Activated CD4-positive, CD25-positive, alpha-beta regulatory T cell treated with anti-CD3 and anti-CD28 coated beads, Interleukin-2, amount 50 U/mL, for 16 hours (primary cell): ENCODE measurements around the gene HMG20B.

Source experiments
- DNase-seq: peaks from one replicate; pipeline ENCODE4 v3.0.0-alpha.2; 2020; ENCODE audit warnings: low read depth, low spot score

The HMG20B gene

GRCh38 chr19:3537101-3537437 is 35.7 kb upstream of the HMG20B start:
- DNase-seq, result no peak

DNA sequence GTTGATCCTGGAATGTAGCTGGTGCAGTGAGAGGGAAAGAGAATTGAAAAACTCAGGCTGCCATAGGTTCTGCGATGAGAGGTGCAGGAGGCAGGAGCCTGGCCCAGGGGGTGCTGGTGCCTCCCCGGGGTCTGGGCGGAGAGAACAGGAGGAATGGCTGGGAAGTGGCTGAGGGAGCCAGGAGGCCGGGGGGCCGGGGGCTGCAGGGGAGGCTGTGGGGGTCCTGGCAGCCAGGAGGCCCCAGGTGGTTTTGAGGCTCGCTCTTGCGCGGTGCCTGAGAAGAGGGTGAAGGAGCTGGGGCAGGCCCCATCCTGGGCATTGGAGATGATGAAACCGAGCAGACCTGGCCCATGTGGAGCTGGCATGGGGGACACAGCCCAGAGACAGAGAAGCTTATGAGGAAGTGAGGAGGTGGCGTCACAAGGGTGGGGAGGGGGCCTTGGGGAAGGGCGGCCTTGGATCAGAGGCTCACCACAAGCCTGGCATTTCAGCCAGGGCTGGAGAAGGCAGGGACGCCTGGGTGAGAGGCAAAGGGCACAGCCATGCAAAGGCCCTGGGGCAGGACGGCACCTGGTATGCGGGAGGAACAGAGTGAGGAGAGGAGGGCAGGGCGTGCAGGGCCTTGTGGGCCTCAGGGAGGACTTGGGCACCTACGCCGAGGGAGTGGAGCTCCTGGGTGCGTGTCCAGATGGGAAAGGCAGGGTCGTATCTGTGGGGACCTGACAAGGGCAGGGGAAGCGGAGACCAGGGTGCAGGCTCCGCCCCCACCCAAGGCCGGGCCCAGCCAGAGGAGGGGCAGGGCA is 35.1 kb upstream of the HMG20B start:
- DNase-seq, result no peak

DNA sequence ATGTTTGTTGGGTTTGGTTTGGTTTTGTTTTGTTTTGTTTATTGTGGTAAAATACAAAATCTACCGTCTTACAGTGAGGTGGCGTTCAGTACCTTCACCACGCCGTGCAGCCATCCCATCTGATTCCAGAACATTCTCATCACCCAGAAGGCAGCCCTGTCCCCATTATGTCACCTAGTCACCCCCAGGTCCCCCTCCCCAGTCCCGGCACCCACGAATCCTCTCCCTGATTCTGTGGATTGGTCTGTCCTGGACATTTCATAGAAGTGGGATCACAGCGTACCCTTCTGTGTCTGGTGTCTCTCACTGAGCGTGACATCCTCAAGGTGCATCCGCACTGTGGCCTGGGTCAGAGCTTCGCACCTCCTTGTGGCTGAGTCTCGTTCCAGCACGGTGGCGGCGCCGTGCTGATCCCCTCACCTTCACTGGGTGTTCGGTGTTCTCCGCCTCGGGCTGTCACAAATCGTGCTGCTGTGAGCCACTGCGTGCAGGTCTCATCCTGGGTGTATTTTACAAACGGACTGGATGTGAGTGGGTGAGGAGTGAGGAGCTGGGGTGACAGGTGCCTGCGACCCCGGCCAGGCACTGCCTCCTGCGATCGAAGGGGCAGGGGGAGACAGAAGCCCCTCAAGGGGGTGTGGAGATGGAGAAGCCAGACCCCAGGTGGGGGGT is 34.4 kb upstream of the HMG20B start:
- no peak for DNase-seq

GRCh38 chr19:3538965-3539755 is 33.6 kb upstream of the HMG20B start, which contains the start of gene TEKTIP1:
TSS of gene TEKTIP1 (plus strand) at chr19:3539174. CDS start at chr19:3539178, 4 bp downstream.
- no peak for DNase-seq

DNA sequence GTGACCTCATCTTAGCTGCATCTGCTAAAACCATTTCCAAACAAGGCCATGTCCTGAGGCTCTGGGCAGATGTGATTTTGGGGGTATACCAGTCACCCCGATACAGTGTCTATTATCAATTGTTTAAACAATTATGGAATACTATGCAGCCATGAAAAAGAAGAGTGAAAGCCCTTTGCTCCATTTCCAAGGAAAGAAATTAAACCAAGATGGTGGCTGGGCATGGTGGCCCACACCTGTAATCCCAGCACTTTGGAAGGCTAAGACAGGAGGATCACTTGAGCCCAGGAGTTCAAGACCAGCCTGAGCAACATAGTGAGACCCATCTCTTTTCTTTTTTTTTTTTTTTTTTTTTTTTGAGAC is 33.0 kb upstream of the HMG20B start:
- DNase-seq, result no peak

GRCh38 chr19:3543150-3544057 is 29.3 kb upstream of the HMG20B start:
- no peak for DNase-seq

- no peak for DNase-seq
These were observed 28.7 kb upstream of the HMG20B start for GRCh38 chr19:3544058-3544376.

- DNase-seq, result peak; percentile 56
These were observed 27.7 kb upstream of the HMG20B start for GRCh38 chr19:3544742-3545668.

GRCh38 chr19:3545669-3546034 is 27.1 kb upstream of the HMG20B start:
- DNase-seq, result no peak

GRCh38 chr19:3546119-3546518 is 26.6 kb upstream of the HMG20B start:
- no peak for DNase-seq

DNA sequence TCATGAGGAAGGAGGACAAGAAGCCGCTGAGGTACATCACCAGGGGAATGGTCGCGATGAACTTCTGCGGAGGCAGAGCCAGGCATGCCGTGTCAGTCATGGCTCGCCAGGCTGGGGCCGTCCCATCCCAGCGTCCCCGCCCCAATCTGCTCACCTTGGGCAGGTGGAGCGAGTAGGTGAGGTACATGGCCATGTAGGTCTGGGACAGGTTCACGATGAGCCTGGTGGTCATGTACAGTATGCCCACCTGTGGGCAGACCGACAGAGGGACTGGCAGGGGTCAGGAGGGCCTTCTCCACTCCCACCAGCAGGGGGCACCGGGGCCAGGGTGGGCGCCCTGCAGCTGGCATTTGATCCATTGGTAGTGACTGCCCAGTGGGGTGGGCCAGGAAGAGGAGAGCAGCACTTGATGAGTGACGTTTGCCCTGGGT is 25.4 kb upstream of the HMG20B start:
- no peak for DNase-seq

DNA sequence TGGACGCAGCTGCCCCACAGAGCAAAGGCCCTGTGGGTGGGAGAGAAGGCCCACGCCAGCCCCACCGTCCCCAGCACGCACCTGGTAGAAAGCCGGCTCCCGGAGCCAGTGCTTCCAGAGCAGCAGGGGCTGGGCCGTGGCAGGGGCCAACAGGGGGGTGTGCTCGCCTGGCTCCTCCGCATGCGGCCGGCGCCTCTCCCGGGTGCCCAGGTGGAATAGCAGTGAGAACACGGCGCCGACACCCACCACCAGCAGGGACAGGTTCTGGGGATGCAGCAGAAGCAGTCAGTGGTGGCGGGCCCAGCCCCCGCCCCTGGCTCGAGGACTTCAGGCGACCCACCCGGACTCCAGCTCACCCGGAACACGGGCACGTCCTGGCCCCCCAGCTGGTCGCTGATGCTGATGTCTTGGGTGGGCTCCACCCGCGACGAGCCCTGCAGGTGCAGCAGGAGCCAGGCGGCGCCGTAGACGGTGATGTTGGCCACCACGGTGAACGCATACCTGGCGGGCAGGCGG is 24.9 kb upstream of the HMG20B start:
- DNase-seq, result no peak

GRCh38 chr19:3548606-3549005 is 24.1 kb upstream of the HMG20B start:
- no peak for DNase-seq

GRCh38 chr19:3549816-3550215 is 22.9 kb upstream of the HMG20B start:
- no peak for DNase-seq

DNA sequence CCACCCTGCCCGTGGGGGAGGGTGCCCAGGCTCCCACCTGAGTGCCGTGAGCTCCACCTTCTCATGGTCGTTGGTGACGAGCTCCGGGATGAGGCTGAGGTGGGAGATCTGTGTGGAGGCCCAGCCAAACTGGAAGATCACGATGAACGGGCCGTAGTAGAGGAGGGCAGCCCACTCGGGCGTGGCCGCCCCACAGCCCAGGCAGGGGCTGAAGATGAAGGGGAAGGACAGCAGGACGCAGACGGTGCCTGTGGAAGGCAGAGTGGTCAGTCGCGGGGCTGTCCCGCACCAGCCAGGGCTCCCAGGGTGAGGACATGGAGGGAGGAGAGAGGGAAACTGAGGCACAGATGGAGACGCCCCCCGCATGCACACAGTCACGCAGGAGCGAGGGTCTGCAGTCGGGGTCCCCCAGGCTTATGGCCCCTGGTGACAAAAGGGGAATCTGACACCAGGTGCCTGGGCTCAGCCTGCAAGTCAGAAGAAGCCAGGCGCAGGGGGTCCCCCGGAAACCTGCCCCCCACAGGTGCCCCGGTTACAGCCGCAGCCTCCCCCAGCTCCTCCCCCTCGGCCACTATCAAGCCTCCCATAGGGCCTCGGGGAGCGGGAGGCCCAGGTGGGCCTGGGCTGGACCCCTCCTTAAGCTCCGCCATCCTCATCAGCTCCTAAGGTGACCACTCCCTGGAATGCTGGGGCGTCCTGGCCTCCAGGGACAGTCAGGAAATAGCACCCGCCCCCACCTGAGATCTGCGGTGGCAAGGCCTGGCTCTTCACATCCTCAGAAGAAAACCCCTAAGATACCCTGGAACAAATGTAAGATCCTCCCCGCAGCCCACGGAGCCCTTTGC is 21.6 kb upstream of the HMG20B start:
- no peak for DNase-seq

GRCh38 chr19:3551792-3552095 is 21.0 kb upstream of the HMG20B start:
- no peak for DNase-seq

DNA sequence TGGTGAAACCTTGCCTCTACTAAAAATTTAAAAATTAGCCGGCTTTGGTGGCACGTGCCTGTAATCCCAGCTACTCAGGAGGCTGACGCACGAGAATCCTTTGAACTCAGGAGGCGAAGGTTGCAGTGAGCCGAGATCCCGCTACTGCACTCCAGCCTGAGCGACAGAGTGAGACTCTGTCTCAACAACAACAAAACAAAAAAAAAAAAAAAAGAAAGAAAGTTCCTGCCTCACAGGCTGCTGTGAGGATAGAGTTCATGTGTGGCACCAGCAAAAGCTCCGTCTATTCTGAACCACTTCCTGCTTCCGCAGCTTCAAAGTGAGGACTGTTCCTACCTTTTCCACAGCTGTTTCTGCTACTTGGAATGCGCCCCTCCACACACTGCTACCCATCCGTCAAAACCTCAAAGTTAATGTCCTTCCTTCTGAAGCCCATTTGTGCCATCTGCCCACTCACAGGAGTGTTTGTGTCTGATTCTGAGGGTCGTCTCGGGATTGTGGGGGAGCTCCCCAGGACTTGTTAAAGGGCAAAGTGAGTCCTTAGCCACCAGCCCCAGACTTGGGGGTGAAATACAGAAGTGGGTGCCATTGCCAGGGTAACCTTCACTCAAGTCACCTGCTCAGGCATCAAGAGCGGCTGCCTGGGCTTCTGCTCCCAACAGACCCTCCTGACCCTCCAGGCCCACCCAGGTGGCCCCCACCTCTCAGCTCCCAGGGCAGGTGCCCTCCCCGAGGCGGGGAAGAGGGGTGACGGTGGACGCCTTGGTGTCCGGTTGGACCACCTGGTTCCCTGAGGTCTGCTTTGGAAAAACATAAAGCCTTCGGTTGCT is 18.3 kb upstream of the HMG20B start:
- no peak for DNase-seq

GRCh38 chr19:3555653-3556422 is 16.9 kb upstream of the HMG20B start:
- no peak for DNase-seq
